IMR-90 (cell line): ENCODE results near the gene CSNK1D. TPM values are rescaled to one million over a fixed set of nuclear protein-coding genes. Genes with fewer than 3 reads are reported as not detected.

Experiments
- ATAC-seq: fragments of 200-7000 bp; cut with Tn5 transposase; 2 replicates; pipeline ENCODE4 v1.9.1; 2020; ENCODE audit warnings: low read depth, mild to moderate bottlenecking, moderate library complexity
- BruUV-seq: library from RNA; stranded (reverse); fragments of 400-500 nt; replicated peaks from 2 replicates; lab custom pipeline; 2021; lab: Mats Ljungman, UMichigan
- CTCF ChIA-PET: fragments of 300-600 bp; formaldehyde crosslinking; extraction: SDS; loops from one replicate; lab custom pipeline; 2021; ENCODE audit warnings: antibody characterized with exemption; lab: Yijun Ruan, JAX
- POLR2A ChIA-PET: fragments of 300-600 bp; sonication (Branson Sonifier 250); formaldehyde crosslinking; loops from one replicate; lab custom pipeline; 2022; ENCODE audit warnings: antibody characterized with exemption; ENCODE audit not compliant: unreplicated experiment; lab: Charles Lee
- DNase-seq: peaks from one replicate; pipeline ENCODE4 v3.0.0; 2013
- H2AFZ ChIP-seq: replicated peaks from 2 replicates; pipeline ENCODE3; 2013; ENCODE audit warnings: low read length, mild to moderate bottlenecking; ENCODE audit not compliant: poor library complexity
- H2AK5ac ChIP-seq: 2 replicates; pipeline ENCODE4 v1.6.1; 2013; ENCODE audit warnings: low read depth, low read length, inconsistent platforms
- H2AK9ac ChIP-seq: replicated peaks from 2 replicates; pipeline ENCODE3; 2013; ENCODE audit warnings: mild to moderate bottlenecking, low read depth, low read length, moderate library complexity; ENCODE audit not compliant: poor library complexity
- H2BK120ac ChIP-seq: 2 replicates; pipeline ENCODE4 v1.6.1; 2013; ENCODE audit warnings: low read depth, low read length, inconsistent platforms
- H2BK15ac ChIP-seq: 3 replicates; pipeline ENCODE4 v1.6.1; 2013; ENCODE audit warnings: low read depth, low read length, inconsistent platforms
- H2BK20ac ChIP-seq: 2 replicates; pipeline ENCODE4 v1.6.1; 2013; ENCODE audit warnings: low read depth, mild to moderate bottlenecking, inconsistent platforms, low read length, moderate library complexity
- H2BK5ac ChIP-seq: 2 replicates; pipeline ENCODE4 v1.6.1; 2013; ENCODE audit warnings: mild to moderate bottlenecking, low read depth, low read length, inconsistent platforms; ENCODE audit not compliant: poor library complexity, severe bottlenecking
- H3K14ac ChIP-seq: replicated peaks from 2 replicates; pipeline ENCODE4 v1.6.1; 2013; ENCODE audit warnings: low read depth, low read length, inconsistent platforms
- H3K18ac ChIP-seq: 2 replicates; pipeline ENCODE4 v1.6.1; 2013; ENCODE audit warnings: low read depth, low read length, control low read depth
- H3K23ac ChIP-seq: 2 replicates; pipeline ENCODE4 v1.6.1; 2013; ENCODE audit warnings: low read depth, low read length, inconsistent platforms
- H3K27ac ChIP-seq: 2 replicates; pipeline ENCODE4 v1.5.1; 2013; ENCODE audit warnings: mild to moderate bottlenecking, control low read depth, low read length; ENCODE audit not compliant: insufficient read depth
- H3K27me3 ChIP-seq: 2 replicates; pipeline ENCODE4 v1.6.1; 2013; ENCODE audit warnings: low read length; ENCODE audit not compliant: control insufficient read depth, insufficient read depth
- H3K36me3 ChIP-seq: 2 replicates; pipeline ENCODE4 v1.6.1; 2013; ENCODE audit warnings: low read length, mixed read lengths; ENCODE audit not compliant: control insufficient read depth, insufficient read depth
- H3K4ac ChIP-seq: 2 replicates; pipeline ENCODE4 v1.6.1; 2013; ENCODE audit warnings: low read depth, low read length, inconsistent platforms
- H3K4me1 ChIP-seq: 2 replicates; pipeline ENCODE4 v1.6.1; 2013; ENCODE audit warnings: low read length, mixed read lengths; ENCODE audit not compliant: control insufficient read depth, insufficient read depth
- H3K4me2 ChIP-seq: 2 replicates; pipeline ENCODE4 v1.6.1; 2013; ENCODE audit warnings: low read depth, mild to moderate bottlenecking, control low read depth, low read length, moderate library complexity
- H3K4me3 ChIP-seq: 2 replicates; pipeline ENCODE4 v1.5.1; 2013; ENCODE audit warnings: low read depth, mild to moderate bottlenecking, control low read depth, low read length, moderate library complexity; ENCODE audit not compliant: insufficient read depth
- H3K56ac ChIP-seq: 2 replicates; pipeline ENCODE4 v1.6.1; 2013; ENCODE audit warnings: low read length, inconsistent platforms; ENCODE audit not compliant: insufficient read depth; ENCODE audit errors: extremely low read depth
- H3K79me1 ChIP-seq, 2 experiments: 2 replicates each; pipeline ENCODE4 v1.6.1; 2013; ENCODE audit warnings: low read length in 2 of 2, inconsistent platforms in 1 of 2, low read depth in 1 of 2
- H3K9ac ChIP-seq: 2 replicates; pipeline ENCODE4 v1.6.1; 2013; ENCODE audit warnings: low read depth, low read length, control low read depth
- H3K9me1 ChIP-seq: 2 replicates; pipeline ENCODE4 v1.6.1; 2013; ENCODE audit warnings: low read length, inconsistent platforms; ENCODE audit not compliant: insufficient read depth
- H3K9me3 ChIP-seq: 2 replicates; pipeline ENCODE4 v1.6.1; 2013; ENCODE audit warnings: low read length; ENCODE audit not compliant: control insufficient read depth, insufficient read depth
- H4K20me1 ChIP-seq: 2 replicates; pipeline ENCODE4 v1.6.1; 2013; ENCODE audit warnings: low read length, inconsistent platforms; ENCODE audit not compliant: insufficient read depth
- H4K5ac ChIP-seq: 2 replicates; pipeline ENCODE4 v1.6.1; 2013; ENCODE audit warnings: mild to moderate bottlenecking, low read depth, low read length, control low read depth
- H4K8ac ChIP-seq, 2 experiments: 2 replicates each; pipeline ENCODE4 v1.6.1; 2013; ENCODE audit warnings: low read depth in 2 of 2, low read length in 2 of 2, control low read depth in 1 of 2, inconsistent platforms in 1 of 2
- H4K91ac ChIP-seq: 2 replicates; pipeline ENCODE4 v1.6.1; 2013; ENCODE audit warnings: low read depth, low read length, inconsistent platforms; ENCODE audit not compliant: insufficient read depth
- CEBPB ChIP-seq: IDR thresholded peaks from 2 replicates; pipeline ENCODE4 v1.6.1; 2012; ENCODE audit warnings: low read depth, low read length, improper control_type of control experiment
- CHD1 ChIP-seq: IDR thresholded peaks from 2 replicates; pipeline ENCODE4 v1.6.1; 2012; ENCODE audit warnings: low read depth, low read length, improper control_type of control experiment
- CTCF ChIP-seq: conservative IDR thresholded peaks from 2 replicates; pipeline ENCODE4 v1.5.1; 2012; ENCODE audit warnings: mild to moderate bottlenecking, low read depth, low read length, improper control_type of control experiment
- ELK1 ChIP-seq: fragments of 150-350 bp; IDR thresholded peaks from 2 replicates; pipeline ENCODE4 v1.6.1; 2016; ENCODE audit warnings: low read depth, mild to moderate bottlenecking, low read length, moderate library complexity, borderline replicate concordance
- FOS ChIP-seq: fragments of 150-350 bp; IDR thresholded peaks from 2 replicates; pipeline ENCODE4 v1.6.1; 2016; ENCODE audit warnings: low read depth, low read length
- MAFK ChIP-seq: IDR thresholded peaks from 2 replicates; pipeline ENCODE4 v1.6.1; 2012; ENCODE audit warnings: low read depth, low read length, improper control_type of control experiment
- MAZ ChIP-seq: IDR thresholded peaks from 2 replicates; pipeline ENCODE4 v1.6.1; 2012; ENCODE audit warnings: low read depth, mild to moderate bottlenecking, low read length, improper control_type of control experiment, moderate library complexity, borderline replicate concordance
- MXI1 ChIP-seq: IDR thresholded peaks from 2 replicates; pipeline ENCODE4 v1.6.1; 2012; ENCODE audit warnings: low read depth, mild to moderate bottlenecking, low read length, moderate library complexity, borderline replicate concordance
- NFE2L2 ChIP-seq: fragments of 150-350 bp; IDR thresholded peaks from 2 replicates; pipeline ENCODE4 v1.6.1; 2016; ENCODE audit warnings: low read depth, mild to moderate bottlenecking, low read length
- POLR2A ChIP-seq: IDR thresholded peaks from 2 replicates; pipeline ENCODE4 v1.6.1; 2012; ENCODE audit warnings: mild to moderate bottlenecking, low read depth, low read length
- RAD21 ChIP-seq: IDR thresholded peaks from 2 replicates; pipeline ENCODE4 v1.6.1; 2012; ENCODE audit warnings: low read length, improper control_type of control experiment
- RCOR1 ChIP-seq: IDR thresholded peaks from 2 replicates; pipeline ENCODE4 v1.6.1; 2012; ENCODE audit warnings: mild to moderate bottlenecking, low read length, improper control_type of control experiment; ENCODE audit not compliant: insufficient replicate concordance
- RFX5 ChIP-seq: IDR thresholded peaks from 2 replicates; pipeline ENCODE4 v1.8.0; 2012; ENCODE audit warnings: low read depth, mild to moderate bottlenecking, low read length, moderate library complexity
- SMC3 ChIP-seq: fragments of 150-350 bp; IDR thresholded peaks from 2 replicates; pipeline ENCODE4 v1.6.1; 2016; ENCODE audit warnings: low read depth, mild to moderate bottlenecking, antibody characterized with exemption, low read length, moderate library complexity
- WGBS, 2 experiments: methylation state at CpG; one replicate each; pipeline versions ENCODE4 v1.1.5 to v1.1.7; 2013; ENCODE audit warnings: missing lambda C conversion rate in 2 of 2; ENCODE audit not compliant: insufficient read length in 1 of 2; ENCODE audit errors: extremely low coverage in 2 of 2; 5-methylcytosine and 5-hydroxymethylcytosine counted together
- dilution Hi-C: fragments of 300-500 bp; cut with HindIII; formaldehyde crosslinking; loops from one replicate; pipeline ENCODE4 v1.14.3; 2018; ENCODE audit warnings: low sequenced_read_pairs; ENCODE audit not compliant: unreplicated experiment
- in situ Hi-C: fragments of 300-500 bp; cut with MboI; formaldehyde crosslinking; loops from 3 replicates; pipeline ENCODE4 v1.14.3; 2019; ENCODE audit warnings: low sequenced_read_pairs, inconsistent platforms, mixed read lengths
- intact Hi-C: fragments of 100-400 bp; cut with micrococcal nuclease; formaldehyde crosslinking; loops from 2 replicates; pipeline ENCODE4 v1.10.0; 2022
- polyA plus RNA-seq, 3 experiments: library from polyadenylated mRNA; depleted of rRNA; stranded (reverse); fragments of >200 nt; gene quantifications; 2 replicates each; pipeline ENCODE4 v1.2.3, GENCODE V29; 2012; ENCODE audit warnings: low replicate concordance in 1 of 3
- total RNA-seq: library from RNA; depleted of rRNA; stranded (reverse); fragments of >200 nt; gene quantifications from 2 replicates; pipeline ENCODE4 v1.2.3, GENCODE V29; 2012
- TF ChIP-seq, protein P1 (sequence below): fragments of 150-350 bp; IDR thresholded peaks from 2 replicates; pipeline ENCODE4 v1.6.1; 2017; ENCODE audit warnings: mild to moderate bottlenecking, antibody characterized with exemption, low read length, low read depth

Gene CSNK1D
- total and polyA plus RNA-seq, 2 of the 4 experiments (the other 2 are of a cell fraction), result 47.1 to 186 TPM

DNA sequence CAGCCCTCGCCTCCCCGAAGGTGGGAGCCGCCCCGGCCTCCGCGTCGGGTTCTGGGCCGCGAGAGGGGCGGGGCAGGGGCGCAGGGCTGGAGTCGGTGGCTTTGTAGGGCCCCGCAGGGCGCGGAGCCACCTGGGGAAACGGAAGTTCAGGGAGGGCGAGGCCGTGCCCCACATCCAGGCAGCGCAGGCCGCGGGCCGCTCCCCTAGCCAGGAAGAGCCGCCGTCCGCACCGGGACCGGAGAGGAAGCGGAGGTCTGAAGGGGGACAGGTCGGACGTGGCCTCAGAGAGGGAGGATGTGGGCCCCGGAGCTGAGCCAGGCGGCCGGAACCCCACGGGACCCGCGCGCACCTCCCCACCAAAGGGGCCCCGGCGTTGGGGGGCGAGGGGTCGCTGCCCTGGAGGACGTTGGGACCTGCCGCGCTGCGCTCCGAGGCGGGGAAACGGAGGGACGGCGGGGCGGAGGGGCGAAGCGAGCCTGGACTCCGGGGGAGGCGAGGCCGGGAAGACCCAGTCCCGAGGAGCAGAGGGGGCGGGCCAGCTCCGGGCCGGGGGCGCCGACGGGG lies 45.1 kb downstream of the CSNK1D start:
- Histone ChIP-seq H2AK5ac (peak overlapping the region; percentile 85), H3K4me3 (peak overlapping the region; percentile 98), H2BK5ac (peak overlapping the region; percentile 69), H2BK20ac (no peak overlapping the region), H3K9me3 (no peaks in the 10 kb centered on the region), H2AK9ac (peak overlapping the region; percentile 98), H3K14ac (0 out of 2 replicates have a peak overlapping the region, but pooled peaks have one; percentile 15), H3K23ac (no peak overlapping the region), H4K20me1 (peaks cover 45% of the 10 kb centered on the region), H3K4me2 (peak overlapping the region; percentile 28), H4K91ac (peak overlapping the region; percentile 78; the same call in 1 of the 2 replicates), H3K4ac (peak overlapping the region; percentile 66), H3K56ac (no peak overlapping the region), H2BK15ac (0 out of 3 replicates have a peak overlapping the region, but pooled peaks have one; percentile 34), H3K27me3 (no peaks in the 10 kb centered on the region), H3K9ac (peak overlapping the region; percentile 52; the same call in 1 of the 2 replicates), H3K27ac (peak overlapping the region; percentile 73), H3K79me1 (peaks cover 0 to 49% of the 10 kb centered on the region in 2 experiments; a peak in 3 of 4 replicates), H3K9me1 (no peaks in the 10 kb centered on the region), H3K36me3 (peaks cover 6% of the 10 kb centered on the region), H4K8ac (peak overlapping the region; percentile 66 to 70; a peak in 3 of 4 replicates), H3K18ac (no peak overlapping the region), H3K4me1 (peaks cover 18% of the 10 kb centered on the region), H2BK120ac (peak overlapping the region; percentile 61; the same call in 1 of the 2 replicates), H4K5ac (peak overlapping the region; percentile 32), H2AFZ (peak overlapping the region; percentile 90)
- in situ Hi-C loops (no loop called here), intact Hi-C loops (no loop called here), dilution Hi-C loops (no loop called here)
- DNase-seq (no peak), ATAC-seq (no peak)
- no TSS peak for BruUV-seq
- POLR2A ChIA-PET, result interaction anchor here (1.5 kb wide), 1 partner anchor 8 kb away, joined by 5 read pairs; no protein-coding TSS in a partner anchor
- 26% methylated on average over 35 of the region's 63 CpGs; no CpG with 5 or more reads in 1 of the 2 experiments for WGBS, 2 experiments
- CTCF ChIA-PET, result interaction anchor here (1.0 kb wide), 1 partner anchor 22 kb away, joined by 3 read pairs; no protein-coding TSS in a partner anchor
- TF ChIP-seq CEBPB (no peak), RAD21 (no peak), CTCF (no peak), RFX5 (no peak), MXI1 (no peak), RCOR1 (no peak), NFE2L2 (no peak), SMC3 (no peak), POLR2A (no peak), CHD1 (no peak), ELK1 (no peak), MAFK (no peak), FOS (no peak), MAZ (no peak)
- TF ChIP-seq, protein P1, sequence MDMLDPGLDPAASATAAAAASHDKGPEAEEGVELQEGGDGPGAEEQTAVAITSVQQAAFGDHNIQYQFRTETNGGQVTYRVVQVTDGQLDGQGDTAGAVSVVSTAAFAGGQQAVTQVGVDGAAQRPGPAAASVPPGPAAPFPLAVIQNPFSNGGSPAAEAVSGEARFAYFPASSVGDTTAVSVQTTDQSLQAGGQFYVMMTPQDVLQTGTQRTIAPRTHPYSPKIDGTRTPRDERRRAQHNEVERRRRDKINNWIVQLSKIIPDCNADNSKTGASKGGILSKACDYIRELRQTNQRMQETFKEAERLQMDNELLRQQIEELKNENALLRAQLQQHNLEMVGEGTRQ, result no peak
